Activated naive CD4-positive, alpha-beta T cell treated with anti-CD3 and anti-CD28 coated beads, Interleukin-2, amount 50 U/mL, for 72 hours (primary cell): ENCODE measurements around the gene TCFL5. TPM values are rescaled to one million over a fixed set of nuclear protein-coding genes. Genes with fewer than 3 reads are reported as not detected.

ENCODE experiments used
- ATAC-seq, 2 donors: fragments of 150-1000 bp; cut with Tn5 transposase; 2 replicates each; pipeline ENCODE4 v1.10.0; 2021; ENCODE audit warnings: mild to moderate bottlenecking in 2 of 2, moderate library complexity in 2 of 2
- DNase-seq, 2 donors: peaks; one replicate each; pipeline ENCODE4 v3.0.0; 2021 to 2022; ENCODE audit warnings: low spot score in 2 of 2
- H3K27ac Mint-ChIP-seq, 2 donors: one replicate each; pipeline ENCODE4 v1.8.0; 2022; ENCODE audit warnings: mild to moderate bottlenecking in 2 of 2, mixed read lengths in 2 of 2
- H3K36me3 Mint-ChIP-seq, 2 donors: one replicate each; pipeline ENCODE4 v1.8.0; 2022; ENCODE audit warnings: mixed read lengths in 2 of 2
- H3K9me3 Mint-ChIP-seq, 2 donors: one replicate each; pipeline ENCODE4 v1.8.0; 2022; ENCODE audit warnings: mixed read lengths in 2 of 2
- total RNA-seq, 2 donors: library from RNA; stranded (reverse); gene quantifications; one replicate each; pipeline ENCODE4 v1.2.3, GENCODE V29; 2022

Gene TCFL5
- total RNA-seq, 2 donors from 2014 or later, result 3.5 to 5.7 TPM

DNA sequence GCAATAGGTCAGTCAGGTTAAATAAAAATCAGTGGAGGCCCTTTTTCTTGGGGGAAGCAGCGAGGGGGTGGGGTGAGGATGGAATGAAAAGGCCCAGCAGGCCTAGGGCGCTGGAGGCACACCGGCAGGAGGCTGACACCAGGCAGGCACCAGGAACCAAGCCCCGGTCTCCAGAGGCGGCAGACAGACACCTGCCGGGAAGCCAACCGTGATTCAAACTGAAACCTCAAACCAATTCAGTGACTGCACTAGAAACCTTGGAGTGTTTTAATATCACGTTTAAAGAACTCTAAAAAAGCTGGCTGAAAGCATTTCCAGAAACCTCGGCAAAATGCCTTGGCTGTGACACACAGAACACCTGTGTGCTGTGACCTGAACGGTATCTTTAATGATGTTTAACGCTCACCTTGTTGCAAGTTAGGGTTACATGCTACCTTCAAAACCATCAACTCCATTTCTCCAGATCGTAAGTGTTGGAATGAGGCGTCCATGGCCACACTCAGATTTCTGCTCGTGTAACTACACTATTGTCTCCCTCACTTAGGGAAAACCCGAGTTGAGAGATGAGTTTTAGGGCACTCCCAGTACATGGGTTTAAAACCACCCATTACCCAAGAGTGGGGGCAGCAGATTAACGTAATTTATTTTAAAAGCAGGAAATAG lies 37.5 kb upstream of the TCFL5 start:
- H3K27ac Mint-ChIP-seq, result peak overlapping the region; percentile 83 to 91
- H3K9me3 Mint-ChIP-seq, result no peaks in the 10 kb centered on the region
- peaks cover 3 to 24% of the 10 kb centered on the region in 2 donors for H3K36me3 Mint-ChIP-seq
- DNase-seq (peak in 1 of 2 donors; percentile 43), ATAC-seq (peak; percentile 47 to 61)

DNA sequence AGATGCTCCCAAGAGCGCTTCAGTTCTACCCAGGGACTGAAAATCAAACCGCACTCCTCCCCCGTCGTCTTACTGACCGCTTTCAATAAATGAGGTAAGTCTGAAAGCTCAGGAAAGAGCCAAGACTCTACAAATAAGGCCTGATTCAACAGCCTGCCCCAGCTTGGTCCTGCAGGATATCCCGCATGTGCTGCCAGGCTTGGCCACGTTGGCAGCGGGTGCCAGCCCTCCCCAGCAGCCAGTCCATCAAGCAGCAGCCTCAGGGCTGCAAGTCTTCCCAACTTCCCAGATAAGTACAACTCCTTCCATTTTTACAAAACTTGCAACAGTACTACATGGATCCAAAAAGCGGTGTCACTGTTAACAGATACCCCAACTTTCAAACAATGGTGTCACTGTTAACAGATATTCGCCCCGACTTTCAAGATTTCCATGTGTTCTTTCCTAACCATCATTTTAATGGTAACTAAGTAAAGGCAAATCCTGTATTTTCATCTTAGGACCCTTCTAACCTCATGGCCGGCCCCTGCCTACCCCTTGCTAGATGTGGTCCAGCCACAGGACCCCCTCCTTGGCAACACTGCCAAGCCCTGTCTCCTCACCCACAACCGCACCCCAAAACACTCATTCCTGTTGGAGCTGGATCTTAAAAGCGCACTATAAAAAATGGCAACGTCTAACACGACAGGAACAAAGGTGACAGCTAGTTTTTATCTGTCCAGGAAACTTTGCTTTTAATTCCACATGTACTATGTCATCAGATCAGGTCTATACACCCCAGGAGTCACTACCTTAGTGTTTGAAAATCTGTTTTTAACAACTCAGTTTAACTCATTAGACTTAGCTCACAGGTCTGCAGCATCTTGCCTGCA lies 36.7 kb upstream of the TCFL5 start:
- peaks cover 10 to 26% of the 10 kb centered on the region in 2 donors for H3K36me3 Mint-ChIP-seq
- H3K9me3 Mint-ChIP-seq, result no peaks in the 10 kb centered on the region
- no peak for DNase-seq
- H3K27ac Mint-ChIP-seq, result peak overlapping the region; percentile 58 to 83
- no peak for ATAC-seq

DNA sequence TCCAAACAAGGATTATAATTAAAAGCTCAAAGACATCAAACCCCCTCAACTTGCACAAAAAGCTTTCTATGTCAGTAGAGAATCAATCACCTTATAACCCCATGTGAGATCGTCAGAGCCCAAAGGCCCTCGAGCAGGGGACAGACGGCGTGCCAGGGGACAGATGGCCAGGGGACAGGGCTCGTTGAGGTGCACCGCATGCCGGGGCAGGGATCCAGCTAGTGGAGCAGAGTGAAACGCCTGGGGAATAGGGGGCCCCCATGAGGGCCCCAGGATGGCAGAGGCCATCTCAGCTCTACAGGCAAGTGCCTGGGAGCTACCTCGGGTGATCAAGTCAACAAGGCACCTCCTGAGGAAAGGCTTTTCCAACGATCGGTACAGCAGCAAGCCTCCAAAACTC lies 36.0 kb upstream of the TCFL5 start:
- ATAC-seq, result no peak
- Mint-ChIP-seq H3K27ac (peak overlapping the region; percentile 44 to 83), H3K36me3 (peaks cover 10 to 28% of the 10 kb centered on the region in 2 donors), H3K9me3 (no peaks in the 10 kb centered on the region)
- no peak for DNase-seq

DNA sequence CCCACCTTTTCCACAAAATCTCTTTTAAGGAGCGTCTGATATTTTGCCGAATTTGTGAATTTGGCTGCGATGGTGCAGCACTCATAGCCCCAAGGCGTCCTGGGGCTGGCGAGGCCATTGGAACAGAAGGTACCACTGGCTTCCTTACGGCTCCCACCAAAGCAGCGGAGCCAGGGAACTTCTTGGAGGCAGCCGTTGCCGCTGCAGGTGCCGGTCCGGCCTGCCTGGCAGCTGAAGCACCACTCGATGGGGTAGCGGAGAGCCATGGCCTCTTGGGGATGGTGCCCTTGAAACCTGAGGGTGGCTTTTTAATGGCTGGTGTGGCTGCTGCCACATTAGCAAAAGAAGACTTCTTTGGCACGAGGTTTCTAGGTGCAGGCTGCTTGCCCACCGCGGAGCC lies 34.9 kb upstream of the TCFL5 start:
- Mint-ChIP-seq H3K9me3 (no peaks in the 10 kb centered on the region), H3K27ac (peak overlapping the region in 1 of 2 donors; percentile 29), H3K36me3 (peaks cover 18 to 39% of the 10 kb centered on the region in 2 donors)
- ATAC-seq, result no peak
- DNase-seq, result no peak

DNA sequence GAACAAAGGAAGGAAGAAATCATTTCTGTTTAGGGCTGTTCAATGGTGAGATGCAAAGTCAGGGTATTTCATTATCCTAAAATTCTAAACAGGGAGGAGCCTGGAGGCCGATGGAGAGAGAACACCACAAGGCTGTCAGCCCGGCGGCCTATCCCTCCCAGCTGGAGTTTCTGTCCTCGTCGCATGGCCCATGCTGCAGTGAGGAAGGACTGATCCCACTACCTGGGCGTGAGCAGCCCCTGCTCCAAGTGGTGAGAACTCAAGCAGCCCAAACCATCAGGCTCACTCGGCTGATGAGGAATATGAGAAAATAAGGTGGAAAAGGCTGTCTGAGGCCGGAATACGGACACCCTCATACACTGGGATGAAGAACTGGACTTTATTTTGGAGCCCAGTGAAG lies 33.9 kb upstream of the TCFL5 start:
- Mint-ChIP-seq H3K36me3 (peaks cover 28 to 49% of the 10 kb centered on the region in 2 donors), H3K27ac (no peak overlapping the region), H3K9me3 (no peaks in the 10 kb centered on the region)
- DNase-seq (no peak), ATAC-seq (no peak)

DNA sequence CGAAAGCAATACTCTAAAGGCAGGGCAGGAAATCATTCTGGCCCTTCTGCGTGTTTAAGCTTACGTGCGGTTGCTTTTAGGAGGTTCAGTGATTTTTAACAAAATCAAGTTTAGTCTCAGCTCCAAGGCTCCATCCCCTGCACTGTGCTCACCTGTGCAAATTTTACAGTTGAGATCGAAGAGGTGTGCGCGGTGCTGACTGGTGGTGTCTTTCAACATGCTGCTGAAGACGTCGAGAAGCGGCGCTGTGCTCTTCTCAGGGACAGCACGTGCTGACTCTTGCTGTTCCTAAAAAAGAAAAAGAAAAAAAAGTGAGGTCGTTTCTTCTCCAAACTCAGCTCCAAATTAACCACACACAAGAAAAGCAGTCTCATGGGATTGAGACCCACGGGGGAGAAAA lies 32.6 kb upstream of the TCFL5 start:
- ATAC-seq, result no peak
- Mint-ChIP-seq H3K36me3 (peaks cover 28 to 50% of the 10 kb centered on the region in 2 donors), H3K27ac (peak overlapping the region in 1 of 2 donors; percentile 68), H3K9me3 (no peaks in the 10 kb centered on the region)
- DNase-seq, result no peak

DNA sequence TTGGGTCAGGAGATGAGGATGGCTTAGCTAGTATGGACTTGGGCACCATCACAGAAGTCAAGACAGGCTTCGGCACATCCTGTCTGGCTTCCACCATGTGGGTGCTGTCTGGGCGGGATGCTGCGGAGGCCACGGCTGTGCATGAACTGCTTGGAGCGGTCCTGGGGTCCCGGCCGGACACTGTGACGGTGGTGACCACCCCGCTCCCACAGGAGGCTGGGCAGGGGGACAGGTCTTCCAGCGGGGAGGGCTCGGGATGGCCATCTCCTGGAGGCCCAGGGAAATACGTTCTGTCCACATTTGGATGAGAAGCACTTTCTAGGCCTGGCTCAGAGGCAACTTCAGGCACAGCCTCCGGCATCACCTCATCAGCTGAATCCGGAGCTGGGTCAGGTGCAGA lies 32.1 kb upstream of the TCFL5 start:
- Mint-ChIP-seq H3K36me3 (peaks cover 28 to 50% of the 10 kb centered on the region in 2 donors), H3K9me3 (no peaks in the 10 kb centered on the region), H3K27ac (no peak overlapping the region)
- ATAC-seq, result no peak
- no peak for DNase-seq

DNA sequence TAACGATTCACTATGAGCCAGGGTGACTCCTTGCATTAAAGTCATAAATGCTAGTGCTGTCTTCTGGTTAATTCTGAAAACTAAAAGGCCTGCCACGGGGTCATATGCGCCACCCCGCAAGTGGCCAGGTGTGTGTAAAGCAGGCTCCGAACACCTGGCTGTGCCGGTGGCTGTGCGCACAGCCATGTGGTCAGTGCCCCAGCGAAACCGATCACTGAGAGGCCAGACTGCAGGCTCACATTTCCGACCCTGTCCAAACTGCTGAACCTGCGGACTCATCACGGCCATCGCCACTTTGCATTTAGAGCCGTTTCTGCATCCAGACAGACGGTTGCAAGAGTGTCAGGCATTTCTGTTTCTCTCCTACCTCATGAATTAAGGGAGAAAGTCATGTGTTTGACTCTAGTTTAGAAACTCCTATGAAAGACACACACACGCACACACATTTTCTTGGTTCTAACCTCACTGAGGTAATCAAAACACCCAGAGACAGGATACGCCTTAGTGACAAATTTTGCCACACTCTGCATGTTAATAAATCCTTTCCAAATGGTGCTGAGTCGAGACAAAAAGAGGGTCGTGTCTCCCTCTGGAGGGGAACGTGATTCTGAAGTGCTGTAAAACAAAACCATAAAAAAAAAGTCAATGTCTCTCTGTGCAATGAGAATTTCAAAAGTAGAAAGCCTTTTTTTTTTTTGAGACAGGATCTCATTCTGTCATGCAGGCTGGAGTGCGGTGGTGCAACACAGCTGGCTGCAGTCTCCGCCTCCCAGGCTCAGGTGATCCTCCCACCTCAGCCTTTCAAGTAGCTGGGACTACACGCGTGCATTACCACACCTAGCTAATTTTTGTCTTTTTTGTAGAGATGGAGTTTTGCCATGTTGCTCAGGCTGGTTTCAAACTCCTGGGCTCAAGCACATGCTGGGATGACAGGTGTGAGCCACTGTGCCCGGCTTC lies 31.0 kb upstream of the TCFL5 start:
- H3K36me3 Mint-ChIP-seq, result peaks cover 34 to 44% of the 10 kb centered on the region in 2 donors

DNA sequence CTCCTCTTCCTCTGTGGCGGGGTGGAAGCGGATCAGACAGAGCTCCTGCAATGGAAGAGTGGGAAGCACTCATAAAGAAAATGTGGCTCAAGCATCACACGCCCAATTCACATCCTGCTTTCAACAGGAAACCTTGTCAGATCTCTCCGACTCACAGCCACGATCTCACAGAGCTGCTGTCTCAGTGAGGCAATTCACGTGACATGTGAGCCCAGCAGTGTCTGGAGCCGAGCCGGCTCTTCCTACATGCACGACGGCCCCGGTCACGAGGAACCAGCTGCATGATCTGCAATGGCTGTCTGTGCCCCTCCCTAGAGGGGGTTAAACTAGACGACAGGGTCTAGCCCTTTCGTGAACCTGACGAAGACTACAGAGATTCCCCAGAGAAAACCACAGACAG lies 29.5 kb upstream of the TCFL5 start:
- ATAC-seq, result peak; percentile 20 to 64
- DNase-seq, result no peak
- Mint-ChIP-seq H3K27ac (peak overlapping the region; percentile 71 to 72), H3K36me3 (peaks cover 34 to 40% of the 10 kb centered on the region in 2 donors), H3K9me3 (no peaks in the 10 kb centered on the region)

More for the DNA sequence above, 31.0 kb upstream of the TCFL5 start:
- H3K9me3 Mint-ChIP-seq, result no peaks in the 10 kb centered on the region
- DNase-seq (no peak), ATAC-seq (peak; percentile 41 to 58)
- peak overlapping the region in 1 of 2 donors; percentile 39 for H3K27ac Mint-ChIP-seq

DNA sequence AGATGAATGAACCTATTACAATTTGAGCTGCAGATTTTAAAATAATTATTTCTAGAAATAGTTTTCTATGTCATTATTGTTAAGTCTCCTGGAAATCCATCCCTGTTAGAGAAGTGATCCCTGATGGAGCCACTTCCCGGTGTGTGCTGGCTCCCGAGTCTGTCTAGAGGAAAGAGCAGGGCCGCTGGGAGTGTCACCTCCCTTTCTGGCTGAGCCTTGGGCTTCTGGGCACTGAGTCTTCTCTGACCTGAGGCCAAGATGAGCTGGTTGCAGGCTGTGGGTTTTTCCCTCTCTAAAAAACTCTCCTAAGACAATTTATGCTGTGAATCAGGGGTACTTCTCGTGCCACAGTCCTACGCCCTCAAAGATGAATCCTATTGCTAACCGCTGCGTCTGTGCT lies 28.8 kb upstream of the TCFL5 start:
- Mint-ChIP-seq H3K36me3 (peaks cover 34 to 39% of the 10 kb centered on the region in 2 donors), H3K9me3 (no peaks in the 10 kb centered on the region), H3K27ac (peak overlapping the region in 1 of 2 donors; percentile 71)
- DNase-seq (no peak), ATAC-seq (no peak)

DNA sequence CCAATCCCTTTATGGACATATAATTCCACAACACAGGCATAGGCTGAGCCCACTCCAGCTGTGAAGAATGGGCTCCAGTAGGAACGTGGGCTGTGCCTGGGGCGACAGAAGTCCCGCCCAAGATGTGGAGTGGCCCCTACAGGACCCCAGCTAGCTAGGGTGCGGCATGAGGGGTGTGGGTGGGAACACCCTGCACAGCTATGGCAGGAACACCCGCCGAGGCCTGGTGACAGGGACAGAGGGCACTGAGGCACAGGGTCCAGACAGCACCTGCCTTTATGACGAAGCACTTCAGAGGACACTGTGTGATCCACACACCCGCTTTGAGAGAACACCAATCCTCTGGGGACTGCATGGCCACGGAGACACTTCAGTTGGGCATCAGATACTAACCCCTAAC lies 28.2 kb upstream of the TCFL5 start:
- Mint-ChIP-seq H3K27ac (no peak overlapping the region), H3K9me3 (no peaks in the 10 kb centered on the region), H3K36me3 (peaks cover 34% of the 10 kb centered on the region in 2 donors)
- no peak for DNase-seq
- no peak for ATAC-seq

DNA sequence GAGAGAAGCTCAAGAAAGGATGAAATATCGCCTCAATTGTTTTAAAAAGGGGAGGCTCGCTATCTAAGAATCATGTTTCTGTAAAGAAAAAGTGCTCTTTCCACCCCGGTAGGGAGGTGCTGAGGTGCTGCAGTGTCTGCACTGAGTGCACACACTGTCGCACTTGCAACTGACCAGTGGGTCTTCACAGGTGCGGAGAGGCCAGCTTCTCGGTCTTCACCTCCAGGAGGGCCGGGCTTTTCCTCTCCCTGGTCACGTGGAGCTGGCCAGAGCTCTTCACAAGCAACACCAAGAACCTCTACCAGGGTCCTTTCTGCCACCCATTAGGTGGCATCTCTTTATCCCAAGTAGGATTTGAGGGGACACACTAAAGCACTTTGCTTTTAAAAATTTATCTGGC lies 27.8 kb upstream of the TCFL5 start:
- DNase-seq, result no peak
- H3K9me3 Mint-ChIP-seq, result no peaks in the 10 kb centered on the region
- no peak overlapping the region for H3K27ac Mint-ChIP-seq
- H3K36me3 Mint-ChIP-seq, result peaks cover 30 to 33% of the 10 kb centered on the region in 2 donors
- no peak for ATAC-seq

DNA sequence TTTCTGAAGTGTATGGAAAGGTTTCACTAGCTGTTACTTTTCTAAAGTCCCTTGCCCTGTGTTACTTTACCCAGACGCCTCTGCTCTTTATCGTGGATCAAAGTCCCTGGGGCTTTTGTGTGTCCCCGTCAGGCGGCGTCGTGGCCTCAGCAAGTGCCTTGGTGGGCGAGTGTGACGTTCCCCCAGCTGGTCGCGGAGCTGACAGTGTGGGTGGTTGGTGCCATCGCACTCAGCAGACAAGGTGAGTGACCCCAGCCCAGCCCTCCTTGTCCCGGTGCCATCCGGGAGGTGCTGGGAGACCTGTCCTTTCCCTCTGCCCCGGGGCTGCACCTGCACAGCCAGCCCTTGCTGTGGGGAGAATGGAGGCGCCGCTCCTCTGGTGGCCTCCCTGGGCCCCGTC lies 27.3 kb upstream of the TCFL5 start:
- no peak overlapping the region for H3K27ac Mint-ChIP-seq
- peaks cover 25 to 28% of the 10 kb centered on the region in 2 donors for H3K36me3 Mint-ChIP-seq
- DNase-seq, result no peak
- no peak for ATAC-seq
- H3K9me3 Mint-ChIP-seq, result no peaks in the 10 kb centered on the region

DNA sequence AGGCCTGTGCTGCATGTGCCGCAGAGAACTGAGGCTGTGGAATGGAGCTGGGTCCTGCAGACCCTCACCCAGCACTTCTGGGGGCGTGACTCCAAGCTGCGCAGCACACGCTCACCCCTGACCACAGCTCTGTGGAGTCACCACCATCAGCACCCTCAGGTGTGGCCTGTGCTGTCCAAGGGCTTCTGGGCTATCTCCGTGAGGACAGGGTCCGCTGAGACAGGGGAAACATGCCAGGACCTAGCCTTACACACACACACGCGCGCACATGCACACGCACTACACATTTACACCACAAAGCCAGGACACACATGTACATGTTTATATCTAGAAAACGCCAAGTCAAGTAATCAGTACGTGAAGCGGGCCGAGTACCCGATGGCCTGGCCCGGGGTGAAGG lies 26.8 kb upstream of the TCFL5 start:
- DNase-seq (no peak), ATAC-seq (no peak)
- H3K9me3 Mint-ChIP-seq, result no peaks in the 10 kb centered on the region
- H3K36me3 Mint-ChIP-seq, result peaks cover 23 to 24% of the 10 kb centered on the region in 2 donors
- H3K27ac Mint-ChIP-seq, result no peak overlapping the region

DNA sequence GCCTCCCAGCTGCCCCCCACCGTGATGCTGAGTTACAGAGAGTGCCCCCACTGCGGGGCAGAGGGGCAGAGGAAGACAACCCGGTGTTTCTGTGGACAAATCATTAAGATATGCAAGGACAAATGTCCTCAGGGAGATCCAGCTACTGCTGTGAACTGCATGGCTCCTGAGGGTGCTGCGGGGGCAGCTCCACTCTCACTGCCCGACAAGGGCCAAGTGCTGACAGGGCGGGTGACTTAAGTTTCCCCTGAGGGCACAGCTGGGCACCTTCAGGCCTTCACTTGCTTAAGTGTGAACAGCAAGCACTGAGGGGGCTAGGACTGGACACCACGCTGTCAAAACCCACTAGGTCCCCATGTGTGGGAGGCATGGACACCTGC lies 26.2 kb upstream of the TCFL5 start:
- Mint-ChIP-seq H3K27ac (peak overlapping the region; percentile 60), H3K36me3 (peaks cover 23 to 24% of the 10 kb centered on the region in 2 donors), H3K9me3 (no peaks in the 10 kb centered on the region)
- ATAC-seq (no peak), DNase-seq (no peak)

DNA sequence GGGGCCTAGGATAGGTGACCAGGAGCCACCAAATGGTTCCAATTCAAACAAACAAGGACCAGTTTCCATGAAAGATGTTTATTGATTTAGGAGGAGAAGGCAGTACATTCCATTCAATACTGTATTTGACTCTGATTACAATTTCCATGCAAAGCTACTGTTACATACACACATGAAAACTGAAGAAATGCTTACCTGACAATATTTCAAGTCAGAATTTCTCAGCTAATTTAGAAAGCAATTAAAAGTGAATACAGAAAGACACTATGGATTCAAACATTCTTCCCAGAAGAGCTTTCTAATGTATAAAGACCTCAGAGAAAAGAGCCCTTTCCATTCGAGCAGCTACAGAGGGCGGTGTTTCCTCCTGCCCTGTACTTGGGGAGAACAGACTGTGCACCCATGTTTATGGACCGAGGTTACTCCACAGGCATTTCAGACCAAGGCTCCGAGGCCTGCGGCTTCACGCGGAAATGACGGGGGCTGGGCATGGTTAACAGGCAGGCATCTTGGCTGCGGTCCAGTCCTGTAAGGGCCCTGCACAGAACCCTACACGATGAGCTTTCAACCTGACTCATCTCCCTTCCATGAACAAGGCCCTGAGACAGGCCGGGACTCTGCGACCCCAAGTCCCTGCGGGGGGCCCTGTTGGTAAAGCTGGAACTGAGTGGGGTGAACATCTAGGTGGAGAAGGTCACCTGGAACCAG lies 25.7 kb upstream of the TCFL5 start:
- Mint-ChIP-seq H3K27ac (peak overlapping the region; percentile 60 to 92), H3K36me3 (peaks cover 19 to 23% of the 10 kb centered on the region in 2 donors), H3K9me3 (no peaks in the 10 kb centered on the region)
- ATAC-seq (peak; percentile 36 to 75), DNase-seq (peak in 1 of 2 donors; percentile 69)
